K562 (cell line): ENCODE results near the gene NT5DC4. TPM values are rescaled to one million over a fixed set of nuclear protein-coding genes. Genes with fewer than 3 reads are reported as not detected.

Experiments used
- ARID2 ChIP-seq: fragments of 450-650 bp; IDR thresholded peaks from 2 replicates; pipeline ENCODE4 v1.6.1; 2017; ENCODE audit warnings: antibody characterized with exemption, mild to moderate bottlenecking
- FOXM1 ChIP-seq, 2 experiments: fragments of 450-650 bp in 1 of 2; sonication (generic) in 1 of 2; formaldehyde crosslinking in 1 of 2; IDR thresholded peaks; 2 replicates each; pipeline versions ENCODE4 v1.6.1 to v1.9.0; 2017 to 2022; ENCODE audit warnings: low read depth in 2 of 2, mild to moderate bottlenecking in 2 of 2, missing genetic modification reagents in 1 of 2, moderate library complexity in 1 of 2
- PCBP2 ChIP-seq: fragments of 200-400 bp; formaldehyde crosslinking; IDR thresholded peaks from 2 replicates; pipeline ENCODE4 v1.6.1; 2018; ENCODE audit warnings: low read length, low read depth, mild to moderate bottlenecking, moderate library complexity; ENCODE audit not compliant: poor library complexity, severe bottlenecking
- POLR3A ChIP-seq: IDR thresholded peaks from 2 replicates; pipeline ENCODE4 v1.6.1; 2011; ENCODE audit warnings: borderline replicate concordance, mild to moderate bottlenecking, moderate library complexity; ENCODE audit not compliant: insufficient read length, insufficient read depth; ENCODE audit errors: extremely low read depth
- SIN3A ChIP-seq, 2 experiments: fragments of 150-350 bp in 1 of 2; IDR thresholded peaks; 2 replicates each; pipeline ENCODE4 v1.6.1; 2011 to 2016; ENCODE audit warnings: borderline replicate concordance in 2 of 2, low read depth in 2 of 2, low read length in 2 of 2, mild to moderate bottlenecking in 2 of 2, moderate library complexity in 2 of 2; ENCODE audit not compliant: control insufficient read depth in 1 of 2
- TAF9B ChIP-seq: fragments of 450-650 bp; IDR thresholded peaks from 2 replicates; pipeline ENCODE4 v1.6.1; 2018; ENCODE audit warnings: mild to moderate bottlenecking; ENCODE audit not compliant: partially characterized antibody
- ZNF197 ChIP-seq: fragments of 200-800 bp; sonication (Bioruptor generic); IDR thresholded peaks from 2 replicates; pipeline ENCODE4 v1.6.1; 2016; ENCODE audit warnings: low read depth, missing genetic modification characterization, missing compliant biosample characterization
- ZNF311 ChIP-seq: fragments of 250-450 bp; sonication (Bioruptor Pico); IDR thresholded peaks from 2 replicates; pipeline ENCODE4 v1.4.0; 2020; ENCODE audit warnings: mild to moderate bottlenecking, moderate library complexity
- polyA plus RNA-seq, 8 experiments: library from polyadenylated mRNA; depleted of rRNA in 4 of 8; stranded (reverse) in 5 of 8; unstranded in 3 of 8; fragments of >200 nt; fragmentation: Nextera tagmentation in 2 of 8; fragmentation: Illumina TruSeq in 1 of 8; extraction: Ambion mirVana in 2 of 8; extraction: Trizol in 1 of 8; gene quantifications; 2 replicates each; pipeline versions ENCODE4 v1.2.1 to v1.2.3, GENCODE V29; 2011 to 2014; ENCODE audit warnings: inconsistent platforms in 1 of 8, missing spikeins in 1 of 8
- total RNA-seq, 7 experiments: library from RNA; depleted of rRNA in 6 of 7; stranded (reverse); fragments of >200 nt in 6 of 7; fragmentation: Illumina TruSeq in 2 of 7; extraction: Trizol in 2 of 7; gene quantifications; 2 replicates each; pipeline versions ENCODE4 v1.2.1 to v1.2.3, GENCODE V29; 2011 to 2021; ENCODE audit warnings: low replicate concordance in 1 of 7
- TF ChIP-seq, protein P1 (sequence below), 2 experiments: fragments of 450-650 bp; IDR thresholded peaks; 2 replicates each; pipeline ENCODE4 v1.6.1; 2016; ENCODE audit warnings: mild to moderate bottlenecking in 2 of 2, borderline replicate concordance in 1 of 2, low read depth in 1 of 2, moderate library complexity in 1 of 2
- TF ChIP-seq, protein P2 (sequence below), 3 experiments: fragments of 200-800 bp in 1 of 3; sonication (Bioruptor generic) in 1 of 3; sonication (generic) in 1 of 3; formaldehyde crosslinking in 1 of 3; IDR thresholded peaks; 2 replicates each; pipeline versions ENCODE4 v1.6.1 to v1.8.0; 2016 to 2022; ENCODE audit warnings: mild to moderate bottlenecking in 2 of 3, missing compliant biosample characterization in 2 of 3, missing genetic modification characterization in 2 of 3, missing genetic modification reagents in 1 of 3
- TF ChIP-seq, protein P3 (sequence below), 2 experiments: fragments of 200-800 bp in 1 of 2; sonication (Bioruptor generic) in 1 of 2; sonication (generic) in 1 of 2; formaldehyde crosslinking in 1 of 2; IDR thresholded peaks in 1 of 2; conservative IDR thresholded peaks in 1 of 2; 2 replicates each; pipeline versions ENCODE4 v1.5.0 to v1.6.1; 2016 to 2020; ENCODE audit warnings: missing compliant biosample characterization in 1 of 2, missing genetic modification characterization in 1 of 2, missing genetic modification reagents in 1 of 2
- TF ChIP-seq, protein P4 (sequence below): sonication (generic); formaldehyde crosslinking; IDR thresholded peaks from 2 replicates; pipeline ENCODE4 v1.8.0; 2022; ENCODE audit warnings: missing genetic modification reagents, mild to moderate bottlenecking, moderate library complexity, borderline replicate concordance

NT5DC4 gene
- total and polyA plus RNA-seq, 9 of the 15 experiments (the other 6 are each of a cell fraction or from before 2014, with no cell fraction given), result 0.44 to 6.9 (median 2.5) TPM

DNA sequence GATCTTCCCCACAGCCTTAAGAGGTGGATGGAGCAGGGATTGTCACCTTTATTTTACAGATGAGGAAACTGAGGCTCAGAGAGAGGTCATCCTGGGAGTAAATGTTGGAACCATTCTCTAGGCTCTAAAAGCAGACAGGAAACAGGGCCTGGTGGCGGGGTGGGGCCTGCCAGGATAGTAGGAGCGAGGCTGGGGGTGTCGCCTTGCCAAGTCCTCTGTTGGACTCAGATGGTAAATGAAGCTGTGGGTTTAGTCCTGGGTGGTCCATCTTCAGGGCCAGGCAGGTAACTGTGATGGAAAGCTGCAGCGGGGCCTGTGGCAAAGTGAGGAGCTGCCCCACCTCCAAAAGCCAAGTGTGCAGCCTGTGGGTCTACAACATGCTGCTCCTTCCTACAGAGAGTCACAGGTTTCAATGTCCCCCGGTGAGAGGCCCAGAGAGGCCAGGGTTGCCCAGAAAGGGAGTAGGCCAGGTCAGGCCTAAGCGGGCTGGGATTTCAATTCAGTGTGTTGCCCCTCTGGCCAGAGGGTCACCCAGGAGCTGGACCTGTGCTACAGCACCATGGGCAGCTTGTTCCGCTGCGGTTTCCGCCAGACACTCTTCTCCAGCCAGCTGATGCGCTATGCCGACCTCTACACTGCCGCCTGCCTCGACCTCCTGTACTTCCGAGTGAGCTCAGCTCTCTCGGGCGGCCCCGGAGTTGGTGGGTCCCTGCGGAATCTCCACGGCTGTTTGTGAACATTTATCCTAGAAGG is 6.6 kb downstream of the NT5DC4 start (continued):
- TF ChIP-seq, protein P1, sequence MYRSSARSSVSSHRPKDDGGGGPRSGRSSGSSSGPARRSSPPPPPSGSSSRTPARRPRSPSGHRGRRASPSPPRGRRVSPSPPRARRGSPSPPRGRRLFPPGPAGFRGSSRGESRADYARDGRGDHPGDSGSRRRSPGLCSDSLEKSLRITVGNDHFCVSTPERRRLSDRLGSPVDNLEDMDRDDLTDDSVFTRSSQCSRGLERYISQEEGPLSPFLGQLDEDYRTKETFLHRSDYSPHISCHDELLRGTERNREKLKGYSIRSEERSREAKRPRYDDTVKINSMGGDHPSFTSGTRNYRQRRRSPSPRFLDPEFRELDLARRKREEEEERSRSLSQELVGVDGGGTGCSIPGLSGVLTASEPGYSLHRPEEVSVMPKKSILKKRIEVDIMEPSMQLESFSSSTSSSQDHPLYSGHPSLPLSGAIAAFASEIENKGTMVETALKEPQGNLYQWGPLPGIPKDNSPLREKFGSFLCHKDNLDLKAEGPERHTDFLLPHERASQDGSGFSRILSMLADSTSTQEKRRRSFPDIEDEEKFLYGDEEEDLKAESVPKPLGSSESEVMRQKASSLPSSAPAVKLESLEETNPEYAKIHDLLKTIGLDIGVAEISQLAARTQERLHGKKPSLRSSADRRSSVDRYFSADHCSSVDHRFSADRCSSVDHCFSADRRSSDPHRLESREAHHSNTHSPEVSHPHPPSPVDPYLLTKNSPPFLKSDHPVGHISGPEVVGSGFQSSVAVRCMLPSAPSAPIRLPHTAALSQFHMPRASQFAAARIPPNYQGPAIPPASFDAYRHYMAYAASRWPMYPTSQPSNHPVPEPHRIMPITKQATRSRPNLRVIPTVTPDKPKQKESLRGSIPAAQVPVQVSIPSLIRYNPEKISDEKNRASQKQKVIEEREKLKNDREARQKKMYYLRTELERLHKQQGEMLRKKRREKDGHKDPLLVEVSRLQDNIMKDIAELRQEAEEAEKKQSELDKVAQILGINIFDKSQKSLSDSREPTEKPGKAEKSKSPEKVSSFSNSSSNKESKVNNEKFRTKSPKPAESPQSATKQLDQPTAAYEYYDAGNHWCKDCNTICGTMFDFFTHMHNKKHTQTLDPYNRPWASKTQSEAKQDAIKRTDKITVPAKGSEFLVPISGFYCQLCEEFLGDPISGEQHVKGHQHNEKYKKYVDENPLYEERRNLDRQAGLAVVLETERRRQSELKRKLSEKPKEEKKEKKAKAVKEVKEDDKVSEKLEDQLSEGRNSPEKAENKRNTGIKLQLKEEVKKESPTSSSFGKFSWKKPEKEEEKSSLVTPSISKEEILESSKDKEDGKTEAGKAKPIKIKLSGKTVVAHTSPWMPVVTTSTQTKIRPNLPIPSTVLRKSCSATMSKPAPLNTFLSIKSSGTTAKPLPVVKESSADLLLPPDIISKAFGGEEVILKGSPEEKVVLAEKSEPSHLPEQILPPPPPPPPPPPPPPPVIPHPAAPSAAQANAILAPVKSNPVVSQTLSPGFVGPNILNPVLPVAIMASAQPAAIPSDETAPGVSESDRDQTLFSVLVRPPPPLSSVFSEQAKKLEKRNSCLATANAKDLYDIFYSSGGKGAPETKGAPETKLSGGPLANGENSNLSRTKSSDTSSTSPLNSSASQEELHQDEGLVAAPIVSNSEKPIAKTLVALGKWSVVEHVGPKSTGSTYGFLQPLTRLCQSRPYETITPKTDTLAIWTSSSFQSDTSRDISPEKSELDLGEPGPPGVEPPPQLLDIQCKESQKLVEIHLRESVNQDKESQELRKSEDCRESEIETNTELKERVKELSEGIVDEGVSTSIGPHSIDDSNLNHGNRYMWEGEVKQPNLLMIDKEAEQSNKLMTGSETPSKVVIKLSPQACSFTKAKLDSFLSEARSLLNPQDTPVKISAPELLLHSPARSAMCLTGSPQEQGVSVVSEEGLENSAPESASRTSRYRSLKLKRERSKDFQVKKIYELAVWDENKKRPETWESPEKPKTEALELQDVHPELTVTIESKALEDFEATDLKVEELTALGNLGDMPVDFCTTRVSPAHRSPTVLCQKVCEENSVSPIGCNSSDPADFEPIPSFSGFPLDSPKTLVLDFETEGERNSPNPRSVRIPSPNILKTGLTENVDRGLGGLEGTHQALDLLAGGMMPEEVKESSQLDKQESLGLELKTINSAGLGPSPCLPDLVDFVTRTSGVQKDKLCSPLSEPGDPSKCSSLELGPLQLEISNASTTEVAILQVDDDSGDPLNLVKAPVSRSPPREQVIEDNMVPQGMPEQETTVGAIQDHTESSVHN (IDR thresholded peaks at IDR 0.05; ENCODE audit: borderline replicate concordance in 1 of 2, low read depth in 1 of 2), result no peak
- TF ChIP-seq ARID2 (no peak), FOXM1 (IDR thresholded peaks at IDR 0.05; ENCODE audit: low read depth) (no peak), FOXM1 (CRISPR knock-in tag; IDR thresholded peaks at IDR 0.05; ENCODE audit: low read depth) (no peak), SIN3A (IDR thresholded peaks at IDR 0.05; ENCODE audit: borderline replicate concordance in 2 of 2, control insufficient read depth in 1 of 2, low read depth in 2 of 2, low read length in 2 of 2) (no peak), TAF9B (no peak), ZNF311 (CRISPR knock-in tag) (no peak), POLR3A (no peak), PCBP2 (no peak), ZNF197 (CRISPR knock-in tag) (no peak)
- TF ChIP-seq, protein P2, sequence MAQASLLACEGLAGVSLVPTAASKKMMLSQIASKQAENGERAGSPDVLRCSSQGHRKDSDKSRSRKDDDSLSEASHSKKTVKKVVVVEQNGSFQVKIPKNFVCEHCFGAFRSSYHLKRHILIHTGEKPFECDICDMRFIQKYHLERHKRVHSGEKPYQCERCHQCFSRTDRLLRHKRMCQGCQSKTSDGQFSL (CRISPR knock-in tag; IDR thresholded peaks at IDR 0.05), result no peak
- TF ChIP-seq, protein P2 (tag; IDR thresholded peaks at IDR 0.05), result no peak
- TF ChIP-seq, protein P3, sequence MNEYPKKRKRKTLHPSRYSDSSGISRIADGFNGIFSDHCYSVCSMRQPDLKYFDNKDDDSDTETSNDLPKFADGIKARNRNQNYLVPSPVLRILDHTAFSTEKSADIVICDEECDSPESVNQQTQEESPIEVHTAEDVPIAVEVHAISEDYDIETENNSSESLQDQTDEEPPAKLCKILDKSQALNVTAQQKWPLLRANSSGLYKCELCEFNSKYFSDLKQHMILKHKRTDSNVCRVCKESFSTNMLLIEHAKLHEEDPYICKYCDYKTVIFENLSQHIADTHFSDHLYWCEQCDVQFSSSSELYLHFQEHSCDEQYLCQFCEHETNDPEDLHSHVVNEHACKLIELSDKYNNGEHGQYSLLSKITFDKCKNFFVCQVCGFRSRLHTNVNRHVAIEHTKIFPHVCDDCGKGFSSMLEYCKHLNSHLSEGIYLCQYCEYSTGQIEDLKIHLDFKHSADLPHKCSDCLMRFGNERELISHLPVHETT (CRISPR knock-in tag; conservative IDR thresholded peaks at IDR 0.05 in 1 of 2, IDR thresholded peaks at IDR 0.05 in 1 of 2), result no peak
- TF ChIP-seq, protein P4, sequence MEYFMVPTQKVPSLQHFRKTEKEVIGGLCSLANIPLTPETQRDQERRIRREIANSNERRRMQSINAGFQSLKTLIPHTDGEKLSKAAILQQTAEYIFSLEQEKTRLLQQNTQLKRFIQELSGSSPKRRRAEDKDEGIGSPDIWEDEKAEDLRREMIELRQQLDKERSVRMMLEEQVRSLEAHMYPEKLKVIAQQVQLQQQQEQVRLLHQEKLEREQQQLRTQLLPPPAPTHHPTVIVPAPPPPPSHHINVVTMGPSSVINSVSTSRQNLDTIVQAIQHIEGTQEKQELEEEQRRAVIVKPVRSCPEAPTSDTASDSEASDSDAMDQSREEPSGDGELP (CRISPR knock-in tag), result peak; percentile 31; the same call in 1 of the 2 replicates
